ENCODE data around the gene S100A4.

Gene S100A4

GRCh38 chr1:153550398-153550758 lies 4.8 kb upstream of the S100A4 start:
- no peak for TF ChIP-seq CTCF (IDR thresholded peaks at IDR 0.05; ENCODE audit: extremely low read depth, missing control alignments)
- DNase-seq (ENCODE audit: low spot score): no peak

- DNase-seq (ENCODE audit: low spot score): no peak
- no peak for TF ChIP-seq CTCF (IDR thresholded peaks at IDR 0.05; ENCODE audit: extremely low read depth, missing control alignments)
Measured at GRCh38 chr1:153549741-153550397, 4.3 kb upstream of the S100A4 start.

DNA sequence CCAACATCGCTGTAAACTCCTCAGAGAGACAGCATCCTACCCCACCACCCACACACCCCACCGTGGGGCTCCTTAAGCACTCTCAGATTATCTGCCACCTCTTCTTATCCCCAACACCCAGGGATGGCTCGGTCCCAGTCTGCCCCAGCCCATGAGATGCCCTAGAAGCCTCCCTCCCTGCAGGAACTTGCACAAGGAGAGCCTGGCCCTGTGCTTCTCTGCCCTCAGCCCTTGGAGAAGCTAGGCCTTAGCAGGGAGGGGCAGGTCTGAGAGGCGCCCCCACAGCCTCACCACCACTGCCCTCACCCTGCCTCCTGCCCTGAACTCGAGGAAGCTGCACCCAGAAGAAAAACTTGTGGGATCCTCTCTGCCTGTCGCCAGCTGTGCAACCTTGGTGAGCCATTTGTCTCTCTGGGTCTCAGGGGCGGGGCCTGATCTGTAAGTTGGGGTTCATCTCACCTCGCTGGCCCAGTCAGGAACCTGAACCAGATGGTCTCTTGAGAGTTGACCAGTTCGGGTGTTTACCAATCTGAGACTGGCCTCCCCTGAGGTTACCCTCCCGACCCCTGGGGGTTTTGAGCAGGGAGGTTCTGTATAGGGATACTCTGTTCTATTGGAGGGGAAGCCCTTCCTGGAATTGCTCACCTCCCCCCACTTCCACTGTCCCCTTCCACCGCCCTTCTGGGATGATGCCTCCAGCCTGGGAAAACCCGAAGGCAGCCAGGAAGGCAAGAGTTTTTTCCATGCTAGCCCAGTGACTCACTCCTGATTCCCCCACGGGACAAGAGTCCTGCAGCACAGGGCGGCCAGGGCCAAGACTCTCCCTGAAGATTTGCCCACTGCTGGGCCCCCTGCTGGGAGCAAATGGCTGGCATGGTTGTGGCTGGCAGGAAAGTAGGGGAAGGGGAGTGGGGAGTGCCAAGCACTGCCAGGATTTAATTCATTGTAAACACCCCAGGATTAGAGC lies 3.4 kb upstream of the S100A4 start, which contains the start of gene S100A3:
Gene S100A3, minus strand, starts transcription at position 537 of the 967 bp plus-strand sequence. CDS start 773 bp downstream, outside the sequence.
- TF ChIP-seq CTCF (IDR thresholded peaks at IDR 0.05; ENCODE audit: extremely low read depth, missing control alignments): no peak
- no peak for DNase-seq (ENCODE audit: low spot score)

GRCh38 chr1:153547560-153548551 lies 2.2 kb upstream of the S100A4 start:
- no peak for DNase-seq (ENCODE audit: low spot score)
- no peak for TF ChIP-seq CTCF (IDR thresholded peaks at IDR 0.05; ENCODE audit: extremely low read depth, missing control alignments)

GRCh38 chr1:153546796-153547559 lies 1.4 kb upstream of the S100A4 start:
- no peak for DNase-seq (ENCODE audit: low spot score)
- TF ChIP-seq CTCF (IDR thresholded peaks at IDR 0.05; ENCODE audit: extremely low read depth, missing control alignments): no peak

GRCh38 chr1:153546371-153546770 lies 765 bp upstream of the S100A4 start:
- no peak for DNase-seq (ENCODE audit: low spot score)
- TF ChIP-seq CTCF (IDR thresholded peaks at IDR 0.05; ENCODE audit: extremely low read depth, missing control alignments): no peak

Data from GM20000 (cell line).